BLaER1 (cell line): ENCODE data around the gene COX6B1.

Experiments
- H3K27ac ChIP-seq: shearing (Covaris generic); formaldehyde crosslinking; 2 replicates; pipeline ENCODE4 v1.8.1; 2022
- H3K27me3 ChIP-seq: shearing (Covaris generic); formaldehyde crosslinking; 2 replicates; pipeline ENCODE4 v1.8.1; 2022
- H3K36me3 ChIP-seq: shearing (Covaris generic); formaldehyde crosslinking; 2 replicates; pipeline ENCODE4 v1.8.1; 2022
- H3K4me1 ChIP-seq: shearing (Covaris generic); formaldehyde crosslinking; 2 replicates; pipeline ENCODE4 v1.8.1; 2022
- H3K4me2 ChIP-seq: shearing (Covaris generic); formaldehyde crosslinking; 2 replicates; pipeline ENCODE4 v1.8.1; 2022
- H3K4me3 ChIP-seq: shearing (Covaris generic); formaldehyde crosslinking; 2 replicates; pipeline ENCODE4 v1.8.1; 2022
- H3K9ac ChIP-seq: shearing (Covaris generic); formaldehyde crosslinking; 2 replicates; pipeline ENCODE4 v1.8.1; 2022
- H3K9me3 ChIP-seq: shearing (Covaris generic); formaldehyde crosslinking; 2 replicates; pipeline ENCODE4 v1.8.1; 2022
- H4K20me1 ChIP-seq: shearing (Covaris generic); formaldehyde crosslinking; 2 replicates; pipeline ENCODE4 v1.8.1; 2022
- Cebpa-rat ChIP-seq: shearing (Covaris generic); IDR thresholded peaks from 2 replicates; pipeline ENCODE4 v1.8.1; 2022

COX6B1 gene

DNA sequence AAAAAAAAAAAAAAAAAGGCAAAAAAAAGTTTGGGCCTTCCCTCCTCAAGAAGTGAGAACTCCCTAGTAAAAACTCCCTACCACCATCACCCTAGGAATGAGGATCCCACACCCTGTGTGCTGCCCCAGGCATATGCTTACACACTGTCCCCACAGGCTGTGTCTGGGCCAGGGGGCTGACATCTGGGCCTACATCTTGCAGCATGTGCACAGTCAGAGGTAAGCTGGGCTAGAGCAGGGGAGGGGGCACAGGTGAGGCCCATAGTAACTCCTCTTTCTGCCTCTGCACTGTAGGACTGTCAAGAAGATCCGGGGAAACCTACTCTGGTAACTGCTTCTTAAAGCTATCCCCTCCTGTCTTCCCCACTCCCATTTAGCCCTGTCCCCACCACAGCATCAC lies 34.5 kb upstream of the COX6B1 start:
- Histone ChIP-seq H3K4me3 (peak overlapping the region; percentile 74; the same call in 1 of the 2 replicates), H3K4me1 (peaks cover 23% of the 10 kb centered on the region), H3K4me2 (peak overlapping the region; percentile 81), H3K27me3 (no peaks in the 10 kb centered on the region), H3K27ac (no peak overlapping the region), H3K9ac (no peak overlapping the region; the same call in 1 of the 2 replicates), H3K36me3 (peaks cover 49% of the 10 kb centered on the region), H3K9me3 (peaks cover 3% of the 10 kb centered on the region; the same call in 1 of the 2 replicates), H4K20me1 (no peaks in the 10 kb centered on the region)
- no peak for TF ChIP-seq Cebpa-rat

DNA sequence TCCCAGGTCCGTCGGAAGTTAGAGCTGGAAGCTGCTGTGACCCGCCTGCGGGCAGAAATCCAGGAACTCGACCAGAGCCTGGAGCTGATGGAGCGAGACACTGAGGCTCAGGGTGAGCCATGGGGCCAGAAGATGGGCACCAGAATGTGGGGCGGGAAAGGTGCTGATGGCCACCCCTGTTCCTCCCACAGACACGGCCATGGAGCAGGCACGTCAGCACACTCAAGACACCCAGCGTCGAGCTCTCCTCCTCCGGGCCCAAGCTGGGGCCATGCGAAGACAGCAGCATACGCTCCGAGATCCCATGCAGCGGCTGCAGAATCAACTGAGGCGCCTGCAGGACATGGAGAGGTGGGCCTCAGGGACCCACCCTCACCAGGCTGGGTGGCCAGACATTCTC lies 33.1 kb upstream of the COX6B1 start:
- Histone ChIP-seq H3K4me3 (no peak overlapping the region), H3K27ac (no peak overlapping the region), H3K9me3 (no peaks in the 10 kb centered on the region), H3K4me2 (no peak overlapping the region), H3K4me1 (peaks cover 18% of the 10 kb centered on the region), H3K27me3 (no peaks in the 10 kb centered on the region), H4K20me1 (no peaks in the 10 kb centered on the region), H3K36me3 (peaks cover 62% of the 10 kb centered on the region), H3K9ac (no peak overlapping the region)
- no peak for TF ChIP-seq Cebpa-rat

DNA sequence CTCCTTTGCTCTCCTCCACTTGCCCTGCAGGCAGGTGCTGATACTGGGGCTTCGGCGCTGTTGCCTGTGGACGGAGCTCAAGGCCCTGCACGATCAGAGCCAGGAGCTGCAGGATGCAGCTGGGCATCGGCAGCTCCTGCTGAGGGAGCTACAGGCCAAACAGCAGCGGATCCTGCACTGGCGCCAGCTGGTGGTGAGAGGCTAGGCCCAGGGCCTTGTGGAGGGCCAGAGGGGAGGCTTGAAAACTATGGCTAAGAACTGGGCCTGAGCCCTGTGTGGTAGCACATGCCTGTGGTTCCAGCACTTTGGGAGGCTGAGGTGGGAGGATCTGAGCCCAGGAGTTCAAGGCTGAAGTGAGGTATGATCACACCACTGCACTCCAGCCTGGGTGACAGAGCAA lies 29.3 kb upstream of the COX6B1 start:
- Histone ChIP-seq H3K4me3 (no peak overlapping the region), H3K4me1 (no peaks in the 10 kb centered on the region; the same call in 1 of the 2 replicates), H3K4me2 (no peak overlapping the region), H3K27me3 (no peaks in the 10 kb centered on the region), H3K27ac (no peak overlapping the region), H3K9ac (0 out of 2 replicates have a peak overlapping the region, but pooled peaks have one; percentile 6), H4K20me1 (no peaks in the 10 kb centered on the region), H3K36me3 (peaks cover 88% of the 10 kb centered on the region), H3K9me3 (no peaks in the 10 kb centered on the region)
- no peak for TF ChIP-seq Cebpa-rat

DNA sequence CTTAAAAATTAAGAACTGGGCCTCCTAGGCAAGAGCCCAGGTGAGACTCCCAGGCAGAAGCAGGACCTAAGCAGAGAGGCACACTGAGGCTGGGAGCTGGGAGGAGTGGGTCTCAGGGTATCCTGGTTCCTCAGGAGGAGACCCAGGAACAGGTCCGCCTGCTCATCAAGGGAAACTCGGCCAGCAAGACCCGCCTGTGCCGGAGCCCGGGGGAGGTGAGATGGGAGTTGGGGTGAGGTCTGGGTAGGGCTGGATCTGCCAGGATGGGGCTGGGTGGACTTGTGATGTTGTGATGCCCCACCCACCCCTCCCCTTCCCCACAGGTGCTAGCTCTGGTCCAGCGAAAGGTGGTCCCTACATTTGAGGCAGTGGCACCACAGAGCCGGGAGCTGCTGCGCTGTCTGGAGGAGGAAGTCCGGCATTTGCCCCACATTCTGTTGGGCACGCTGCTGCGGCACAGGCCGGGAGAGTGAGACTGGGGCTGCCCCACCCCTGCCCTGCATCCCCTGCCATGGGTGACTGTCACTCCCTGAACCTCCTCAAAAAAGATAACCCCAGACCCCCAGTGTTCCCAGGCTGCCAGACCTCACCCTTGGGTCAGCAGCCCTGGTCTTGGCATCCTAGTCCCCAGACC lies 28.7 kb upstream of the COX6B1 start:
- Histone ChIP-seq H3K36me3 (peaks cover 83% of the 10 kb centered on the region), H4K20me1 (no peaks in the 10 kb centered on the region), H3K27me3 (no peaks in the 10 kb centered on the region), H3K4me1 (no peaks in the 10 kb centered on the region), H3K9me3 (no peaks in the 10 kb centered on the region), H3K27ac (no peak overlapping the region), H3K9ac (no peak overlapping the region), H3K4me3 (no peak overlapping the region), H3K4me2 (no peak overlapping the region)
- TF ChIP-seq Cebpa-rat = no peak

DNA sequence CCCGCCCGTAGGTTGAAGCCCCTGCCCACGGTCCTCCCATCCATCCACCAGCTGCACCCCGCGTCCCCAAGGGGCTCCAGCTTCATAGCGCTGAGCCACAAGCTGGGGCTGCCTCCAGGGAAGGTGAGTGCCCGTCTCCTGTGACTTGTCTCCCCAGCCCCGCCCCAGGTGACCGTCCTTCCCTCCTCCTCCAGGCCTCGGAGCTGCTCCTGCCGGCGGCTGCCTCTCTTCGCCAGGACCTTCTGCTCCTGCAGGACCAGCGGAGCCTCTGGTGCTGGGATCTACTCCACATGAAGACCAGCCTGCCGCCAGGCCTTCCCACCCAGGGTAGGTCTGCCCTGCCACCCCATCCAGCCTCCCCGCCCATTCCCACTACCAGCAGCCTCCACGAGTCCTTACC lies 28.1 kb upstream of the COX6B1 start:
- TF ChIP-seq Cebpa-rat = no peak

DNA sequence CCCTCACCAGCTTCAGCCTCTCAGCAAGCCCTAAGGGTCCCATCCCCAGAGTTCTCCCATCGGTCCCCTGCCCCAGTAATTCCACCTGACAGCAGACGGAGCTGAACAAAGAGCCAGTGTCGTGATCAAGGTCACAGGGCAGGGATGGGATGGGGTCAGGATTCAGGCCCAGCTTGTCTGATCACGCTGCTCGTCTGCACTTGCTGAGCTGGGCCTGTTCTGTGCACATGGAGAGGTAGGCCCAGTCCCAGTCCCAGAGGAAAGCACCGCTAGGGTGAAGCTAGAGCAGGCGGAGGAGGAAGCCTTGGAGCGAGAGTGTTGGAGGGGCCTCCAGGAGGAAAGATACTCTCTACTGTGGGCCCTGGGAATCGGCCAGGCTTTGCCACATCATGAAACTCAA lies 26.4 kb upstream of the COX6B1 start:
- Histone ChIP-seq H3K9ac (no peak overlapping the region), H3K9me3 (no peaks in the 10 kb centered on the region), H3K4me2 (no peak overlapping the region), H3K4me3 (no peak overlapping the region), H4K20me1 (no peaks in the 10 kb centered on the region), H3K27me3 (no peaks in the 10 kb centered on the region), H3K4me1 (no peaks in the 10 kb centered on the region), H3K36me3 (peaks cover 60% of the 10 kb centered on the region), H3K27ac (no peak overlapping the region)
- TF ChIP-seq Cebpa-rat = no peak

More for the DNA sequence above, 28.1 kb upstream of the COX6B1 start:
- Histone ChIP-seq H3K4me2 (no peak overlapping the region), H3K9ac (no peak overlapping the region), H3K4me3 (no peak overlapping the region), H3K27me3 (no peaks in the 10 kb centered on the region), H3K36me3 (peaks cover 77% of the 10 kb centered on the region), H3K9me3 (no peaks in the 10 kb centered on the region), H4K20me1 (no peaks in the 10 kb centered on the region), H3K4me1 (no peaks in the 10 kb centered on the region), H3K27ac (no peak overlapping the region)

DNA sequence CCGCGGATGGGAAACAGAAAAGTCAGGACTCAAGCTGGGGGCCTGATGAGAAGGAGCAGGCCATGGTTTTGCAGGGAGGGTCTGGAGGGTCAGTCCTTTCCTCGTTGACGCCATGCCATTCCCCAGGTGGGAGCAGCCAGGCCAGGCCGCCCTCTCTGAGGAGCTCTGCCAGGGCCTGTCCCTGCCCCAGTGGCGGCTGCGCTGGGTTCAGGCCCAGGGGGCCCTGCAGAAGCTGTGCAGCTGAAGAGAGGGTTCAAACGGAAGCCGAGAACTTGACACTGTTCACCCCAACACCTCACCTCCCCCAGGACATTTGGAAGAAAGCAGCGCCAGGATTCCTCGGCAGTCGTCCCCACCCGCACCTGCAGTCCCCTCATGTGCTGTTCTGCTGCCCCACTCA lies 25.4 kb upstream of the COX6B1 start:
- Histone ChIP-seq H3K9me3 (no peaks in the 10 kb centered on the region), H3K4me1 (peaks cover 2% of the 10 kb centered on the region), H3K4me2 (no peak overlapping the region), H3K27me3 (no peaks in the 10 kb centered on the region), H3K27ac (no peak overlapping the region), H3K4me3 (no peak overlapping the region), H4K20me1 (no peaks in the 10 kb centered on the region), H3K36me3 (peaks cover 49% of the 10 kb centered on the region), H3K9ac (no peak overlapping the region)
- TF ChIP-seq Cebpa-rat = no peak

DNA sequence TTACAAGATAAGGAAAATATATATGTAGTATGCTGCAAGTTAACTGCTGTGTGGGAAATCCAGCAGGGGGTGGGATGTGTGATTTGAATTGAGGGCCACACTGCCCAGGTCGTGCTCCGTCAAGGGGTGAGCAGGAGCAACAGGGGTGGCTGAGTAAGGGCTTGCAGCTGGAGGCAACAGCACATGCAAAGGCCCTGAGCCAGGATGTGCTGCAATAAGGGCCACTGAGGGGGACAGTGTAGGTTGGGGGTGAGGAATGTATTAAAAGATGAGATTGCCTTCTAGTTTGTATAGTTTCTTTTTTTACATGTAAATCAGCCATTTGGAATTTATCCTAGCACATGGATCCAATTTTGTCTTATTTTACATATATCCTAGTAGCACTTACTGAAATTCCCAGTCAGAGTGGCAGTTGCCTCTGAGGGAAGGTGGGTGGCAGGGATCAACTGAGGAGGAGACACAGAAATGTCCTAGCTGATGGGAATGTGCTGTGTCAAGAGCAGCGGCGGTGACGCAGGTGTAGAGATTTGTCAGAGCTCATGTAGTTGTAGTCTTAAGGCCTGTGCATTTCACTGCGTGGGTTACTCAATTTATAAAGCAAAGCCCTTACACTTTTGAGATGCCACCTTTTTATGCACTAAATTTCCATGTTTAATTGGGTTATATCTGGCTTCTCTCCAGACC lies 24.7 kb upstream of the COX6B1 start:
- no peak overlapping the region for H3K4me3 ChIP-seq
- no peak for TF ChIP-seq Cebpa-rat
- H3K9ac ChIP-seq = no peak overlapping the region
- H3K4me1 ChIP-seq = peaks cover 9% of the 10 kb centered on the region
- H4K20me1 ChIP-seq = no peaks in the 10 kb centered on the region
- H3K9me3 ChIP-seq = no peaks in the 10 kb centered on the region
- no peaks in the 10 kb centered on the region for H3K27me3 ChIP-seq
- no peak overlapping the region for H3K4me2 ChIP-seq
- H3K36me3 ChIP-seq = peaks cover 42% of the 10 kb centered on the region
- no peak overlapping the region for H3K27ac ChIP-seq

DNA sequence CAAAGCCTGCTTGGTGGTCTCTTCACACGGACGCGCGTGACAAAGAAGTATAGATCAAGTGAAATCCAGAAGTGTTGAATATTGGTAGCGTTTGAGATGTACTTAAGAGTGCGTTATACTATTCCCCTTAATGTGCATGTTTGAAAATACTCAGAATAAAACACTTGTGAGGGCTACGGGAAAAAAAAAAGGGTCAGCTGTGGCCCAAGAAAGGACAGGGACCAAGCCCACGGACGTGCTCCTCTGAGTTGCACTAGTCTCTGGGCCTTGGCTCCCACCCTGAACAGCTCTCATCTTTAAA lies 19.9 kb upstream of the COX6B1 start:
- no peaks in the 10 kb centered on the region for H3K27me3 ChIP-seq
- no peak for TF ChIP-seq Cebpa-rat
- peak overlapping the region; percentile 97 for H3K4me3 ChIP-seq
- no peaks in the 10 kb centered on the region; the same call in 1 of the 2 replicates for H4K20me1 ChIP-seq
- peaks cover 22% of the 10 kb centered on the region for H3K4me1 ChIP-seq
- H3K9ac ChIP-seq = peak overlapping the region; percentile 91
- no peaks in the 10 kb centered on the region for H3K9me3 ChIP-seq
- peaks cover 33% of the 10 kb centered on the region for H3K36me3 ChIP-seq
- peak overlapping the region; percentile 99 for H3K4me2 ChIP-seq
- H3K27ac ChIP-seq = peak overlapping the region; percentile 80

DNA sequence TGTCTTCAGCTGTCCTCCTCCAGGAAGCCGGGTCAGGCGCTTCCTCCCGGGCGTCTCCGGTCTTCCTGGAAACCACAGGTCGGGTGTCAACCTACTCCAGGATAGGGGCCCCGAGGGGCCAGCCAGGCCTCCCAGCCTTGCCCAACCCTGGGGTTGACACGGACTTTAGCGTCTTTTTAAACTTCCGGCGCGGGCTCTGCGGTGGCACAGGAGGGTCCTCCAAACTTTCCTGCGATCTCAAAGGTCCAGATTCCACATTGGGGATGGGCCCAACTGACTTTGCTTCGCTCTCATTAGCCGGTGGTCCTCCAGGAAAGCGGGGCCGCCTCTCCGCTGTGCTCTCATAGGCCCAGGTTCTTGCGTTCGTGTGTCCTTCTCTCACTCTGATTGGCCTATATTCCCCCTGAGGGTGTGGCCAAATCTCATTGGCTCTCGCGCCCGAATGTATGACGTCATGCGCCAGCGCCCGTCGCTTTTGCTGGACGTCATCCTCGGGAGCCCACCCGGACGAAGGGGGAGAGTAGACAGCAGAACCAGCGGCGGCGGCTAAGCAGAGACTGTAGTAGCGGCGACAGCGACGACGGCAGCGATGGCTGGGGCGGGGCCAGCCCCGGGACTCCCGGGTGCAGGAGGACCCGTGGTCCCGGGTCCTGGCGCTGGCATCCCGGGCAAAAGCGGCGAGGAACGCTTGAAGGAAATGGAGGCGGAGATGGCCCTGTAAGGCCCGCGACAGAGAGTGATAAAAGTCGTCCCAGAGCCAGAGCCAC lies 19.4 kb upstream of the COX6B1 start, which contains the start of gene RBM42:
Gene RBM42, plus strand, starts transcription at position 472 of the 767 bp plus-strand sequence. Its CDS starts 118 bp downstream, at position 590.
- peaks cover 39% of the 10 kb centered on the region for H3K36me3 ChIP-seq
- no peak for TF ChIP-seq Cebpa-rat
- H4K20me1 ChIP-seq = no peaks in the 10 kb centered on the region; the same call in 1 of the 2 replicates
- H3K9me3 ChIP-seq = no peaks in the 10 kb centered on the region
- peak within 1 kb of the TSS; percentile 91 for H3K9ac ChIP-seq
- peaks cover 22% of the 10 kb centered on the region for H3K4me1 ChIP-seq
- H3K27ac ChIP-seq = peak within 1 kb of the TSS; percentile 84
- peak within 1 kb of the TSS; percentile 97 for H3K4me3 ChIP-seq
- H3K4me2 ChIP-seq = peak within 1 kb of the TSS; percentile 99
- no peaks in the 10 kb centered on the region for H3K27me3 ChIP-seq
